Measurements from ENCODE around the gene CTNNA1.

Gene CTNNA1

GRCh38 chr5:138936225-138936967, 183.2 kb downstream of the CTNNA1 start:
- DNase-seq = no peak

GRCh38 chr5:138936968-138937345, 183.7 kb downstream of the CTNNA1 start:
- DNase-seq = no peak

GRCh38 chr5:138937392-138938387, 184.5 kb downstream of the CTNNA1 start:
- DNase-seq = no peak

GRCh38 chr5:138938526-138938925, 185.3 kb downstream of the CTNNA1 start:
- no peak for DNase-seq

GRCh38 chr5:138942066-138942465, 188.8 kb downstream of the CTNNA1 start:
- DNase-seq = no peak

- DNase-seq = no peak
Measured at GRCh38 chr5:138942861-138943260, 189.6 kb downstream of the CTNNA1 start.

GRCh38 chr5:138943599-138944173, 190.5 kb downstream of the CTNNA1 start:
- DNase-seq = no peak

- no peak for DNase-seq
Measured at GRCh38 chr5:138944527-138945322, 191.5 kb downstream of the CTNNA1 start.

GRCh38 chr5:138945421-138946240, 192.4 kb downstream of the CTNNA1 start:
- no peak for DNase-seq

- no peak for DNase-seq
Measured at GRCh38 chr5:138946241-138946623, 193.0 kb downstream of the CTNNA1 start.

GRCh38 chr5:138946831-138947560, 193.8 kb downstream of the CTNNA1 start:
- DNase-seq = no peak

- DNase-seq = no peak
Measured at GRCh38 chr5:138947780-138948179, 194.6 kb downstream of the CTNNA1 start.

- DNase-seq = no peak
Measured at GRCh38 chr5:138948471-138949222, 195.4 kb downstream of the CTNNA1 start.

- DNase-seq = no peak
Measured at GRCh38 chr5:138949223-138949574, 196.0 kb downstream of the CTNNA1 start.

- no peak for DNase-seq
Measured at GRCh38 chr5:138949988-138950387, 196.8 kb downstream of the CTNNA1 start.

- no peak for DNase-seq
Measured at GRCh38 chr5:138950421-138951031, 197.3 kb downstream of the CTNNA1 start.

GRCh38 chr5:138951091-138951985, 198.1 kb downstream of the CTNNA1 start:
- DNase-seq = no peak

GRCh38 chr5:138951986-138952735, 198.9 kb downstream of the CTNNA1 start:
- no peak for DNase-seq

All from NCI-H1694 treated with DMSO at 0.1 percent for 48 hours (cell line).